HCT116 (cell line): Measurements from ENCODE around the gene LIMK2. TPM values are rescaled to one million over a fixed set of nuclear protein-coding genes. Genes with fewer than 3 reads are reported as not detected.

ENCODE experiments used
- ATAC-seq: fragments of 200-7000 bp; cut with Tn5 transposase; 2 replicates; pipeline ENCODE4 v1.9.1; 2020; ENCODE audit warnings: mild to moderate bottlenecking, moderate library complexity
- BruUV-seq: library from RNA; stranded (reverse); fragments of 400-500 nt; replicated peaks from 2 replicates; lab custom pipeline; 2021; lab: Mats Ljungman, UMichigan
- CTCF ChIA-PET: fragments of 300-600 bp; sonication (Branson Sonifier 250); formaldehyde crosslinking; loops from one replicate; lab custom pipeline; 2021; ENCODE audit warnings: antibody characterized with exemption; lab: Charles Lee
- POLR2A ChIA-PET: fragments of 300-600, 350-600 bp; sonication (Branson Sonifier 250); formaldehyde crosslinking; loops from one replicate; lab custom pipeline; 2021; ENCODE audit warnings: antibody characterized with exemption; lab: Charles Lee
- RAD21 ChIA-PET, 2 experiments: fragments of 300-600 bp; sonication (Branson Sonifier 250); formaldehyde crosslinking; loops; one replicate each; lab custom pipeline; 2023; ENCODE audit warnings: low total read pairs in 2 of 2; ENCODE audit not compliant: uncharacterized antibody in 2 of 2, unreplicated experiment in 2 of 2, low non-redundant PET in 1 of 2; lab: Charles Lee
- DNase-seq: peaks from one replicate; pipeline ENCODE4 v3.0.0-alpha.2; 2010; ENCODE audit warnings: low read depth, low spot score
- H2AFZ ChIP-seq: fragments of 200-600 bp; shearing (Covaris generic), sonication (generic); 2 replicates; pipeline ENCODE4 v1.6.1; 2017; ENCODE audit warnings: low read depth, mixed run types, mixed read lengths, antibody characterized with exemption, low read length; ENCODE audit not compliant: poor library complexity, severe bottlenecking
- H3K27ac ChIP-seq: 2 replicates; pipeline ENCODE4 v1.5.1; 2012; ENCODE audit warnings: low read depth, low read length
- H3K27me3 ChIP-seq: fragments of 200-600 bp; sonication (generic); 2 replicates; pipeline ENCODE4 v1.6.1; 2016; ENCODE audit warnings: mixed run types, low read length, mixed read lengths; ENCODE audit not compliant: insufficient read depth
- H3K36me3 ChIP-seq, 2 experiments: fragments of 200-500 bp in 1 of 2; fragments of 200-600 bp in 1 of 2; sonication (Bioruptor generic) in 1 of 2; sonication (generic) in 1 of 2; 2 replicates each; pipeline versions ENCODE4 v1.5.1 to v1.6.1; 2014 to 2016; ENCODE audit warnings: low read length in 2 of 2, inconsistent platforms in 1 of 2, mixed read lengths in 1 of 2, mixed run types in 1 of 2; ENCODE audit not compliant: insufficient read depth in 2 of 2, control insufficient read depth in 1 of 2
- H3K4me1 ChIP-seq, 2 experiments: fragments of 200-600 bp in 1 of 2; sonication (generic) in 1 of 2; 2 replicates each; pipeline versions ENCODE4 v1.5.1 to v1.6.1; 2012 to 2017; ENCODE audit warnings: low read length in 2 of 2, inconsistent platforms in 1 of 2, mild to moderate bottlenecking in 1 of 2, mixed read lengths in 1 of 2, mixed run types in 1 of 2, moderate library complexity in 1 of 2; ENCODE audit not compliant: insufficient read depth in 2 of 2, control insufficient read depth in 1 of 2
- H3K4me2 ChIP-seq: fragments of 200-600 bp; sonication (generic); 2 replicates; pipeline ENCODE4 v1.6.1; 2017; ENCODE audit warnings: mixed run types, low read length, mixed read lengths
- H3K4me3 ChIP-seq, 2 experiments: fragments of 200-600 bp in 1 of 2; sonication (generic) in 1 of 2; replicated peaks in 1 of 2; 2 replicates each; pipeline ENCODE4 v1.5.1; 2011 to 2016; ENCODE audit warnings: low read length in 2 of 2, control low read depth in 1 of 2, low read depth in 1 of 2, mild to moderate bottlenecking in 1 of 2, mixed read lengths in 1 of 2, mixed run types in 1 of 2
- H3K79me2 ChIP-seq: fragments of 200-600 bp; sonication (generic); 2 replicates; pipeline ENCODE4 v1.6.1; 2017; ENCODE audit warnings: mild to moderate bottlenecking, mixed run types, low read length, moderate library complexity, mixed read lengths; ENCODE audit not compliant: insufficient read depth
- H3K9ac ChIP-seq: fragments of 200-600 bp; sonication (generic); 2 replicates; pipeline ENCODE4 v1.6.1; 2016; ENCODE audit warnings: low read length, mixed read lengths
- H3K9me2 ChIP-seq: fragments of 200-600 bp; sonication (generic), shearing (Covaris generic); 2 replicates; pipeline ENCODE4 v1.6.1; 2017; ENCODE audit warnings: mixed run types, mild to moderate bottlenecking, moderate library complexity; ENCODE audit not compliant: insufficient read depth
- H3K9me3 ChIP-seq, 2 experiments: fragments of 200-500 bp in 1 of 2; fragments of 200-600 bp in 1 of 2; sonication (Bioruptor generic) in 1 of 2; sonication (generic) in 1 of 2; 2 replicates each; pipeline ENCODE4 v1.6.1; 2014 to 2017; ENCODE audit warnings: low read length in 2 of 2, mixed read lengths in 2 of 2, inconsistent platforms in 1 of 2, low read depth in 1 of 2, mild to moderate bottlenecking in 1 of 2, mixed run types in 1 of 2, moderate library complexity in 1 of 2; ENCODE audit not compliant: control insufficient read depth in 1 of 2, insufficient read depth in 1 of 2
- H4K20me1 ChIP-seq: fragments of 200-600 bp; sonication (generic), shearing (Covaris generic); 2 replicates; pipeline ENCODE4 v1.6.1; 2017; ENCODE audit warnings: mixed run types, mild to moderate bottlenecking, moderate library complexity; ENCODE audit not compliant: insufficient read depth
- CTCF ChIP-seq, 3 experiments: fragments of 200-600 bp in 1 of 3; sonication (generic) in 1 of 3; IDR thresholded peaks in 2 of 3; conservative IDR thresholded peaks in 1 of 3; 2 replicates each; pipeline ENCODE4 v1.5.1; 2012 to 2017; ENCODE audit warnings: low read depth in 2 of 3, low read length in 2 of 3, antibody characterized with exemption in 1 of 3, borderline replicate concordance in 1 of 3, control low read depth in 1 of 3, mild to moderate bottlenecking in 1 of 3, mixed read lengths in 1 of 3, mixed run types in 1 of 3, moderate library complexity in 1 of 3; ENCODE audit not compliant: insufficient read depth in 1 of 3
- EZH2 ChIP-seq: fragments of 200-600 bp; sonication (generic); IDR thresholded peaks from 2 replicates; pipeline ENCODE4 v1.6.1; 2017; ENCODE audit warnings: antibody characterized with exemption, mixed run types
- TCF7L2 ChIP-seq: IDR thresholded peaks from 2 replicates; pipeline ENCODE4 v1.7.0; 2011; ENCODE audit warnings: borderline replicate concordance, inconsistent platforms; ENCODE audit not compliant: insufficient read depth, insufficient read length; ENCODE audit errors: extremely low read depth
- intact Hi-C: fragments of 100-400 bp; cut with micrococcal nuclease; formaldehyde crosslinking; loops from 2 replicates; pipeline ENCODE4 v1.10.0; 2022
- total RNA-seq: library from RNA; stranded (reverse); gene quantifications from one replicate; pipeline ENCODE4 v1.2.1, GENCODE V29; 2021; ENCODE audit not compliant: unreplicated experiment

Gene LIMK2
- total RNA-seq, 1 experiment from 2014 or later = 21.9 TPM

- TF ChIP-seq CTCF (IDR thresholded peaks at IDR 0.05 in 2 of 3, conservative IDR thresholded peaks at IDR 0.05 in 1 of 3; ENCODE audit: borderline replicate concordance in 1 of 3, insufficient read depth in 1 of 3, low read depth in 2 of 3, low read length in 2 of 3) (no peak), EZH2 (no peak), TCF7L2 (no peak)
Measured at GRCh38 chr22:31278151-31278621, 66.1 kb downstream of the LIMK2 start (continued).

- Histone ChIP-seq H3K4me2 (no peak overlapping the region), H3K36me3 (peaks cover 6 to 9% of the 10 kb centered on the region in 2 experiments; a peak in 3 of 4 replicates), H3K9me3 (no peaks in the 10 kb centered on the region), H3K9me2 (no peaks in the 10 kb centered on the region), H3K27ac (no peak overlapping the region), H4K20me1 (no peaks in the 10 kb centered on the region), H3K27me3 (no peaks in the 10 kb centered on the region), H2AFZ (no peak overlapping the region), H3K4me1 (peaks cover 5 to 12% of the 10 kb centered on the region in 2 experiments; a peak in 3 of 4 replicates), H3K4me3 (no peak overlapping the region), H3K9ac (no peak overlapping the region), H3K79me2 (no peaks in the 10 kb centered on the region)
- RAD21 ChIA-PET = no interaction called here
- ATAC-seq (no peak), DNase-seq (no peak)
- intact Hi-C loops = no loop called here
- CTCF ChIA-PET = no interaction called here
- TF ChIP-seq TCF7L2 = no peak
- no TSS peak for BruUV-seq
- POLR2A ChIA-PET = interaction anchor here (0.6 kb wide), 1 partner anchor 8 kb away, joined by 7 read pairs; no protein-coding TSS in a partner anchor
Measured at GRCh38 chr22:31278626-31279326, 66.7 kb downstream of the LIMK2 start.
